Epithelial cell of esophagus (primary cell): ENCODE data around the gene EBF3.

Source experiments
- DNase-seq: peaks from one replicate; pipeline ENCODE4 v3.0.0; 2010; ENCODE audit warnings: low read depth
- H3K4me3 ChIP-seq: 2 replicates; pipeline ENCODE4 v1.5.1; 2011; ENCODE audit warnings: mild to moderate bottlenecking, low read length, control low read depth
- TF ChIP-seq, protein P1 (sequence below): IDR thresholded peaks from 2 replicates; pipeline ENCODE4 v1.5.1; 2011; ENCODE audit warnings: low read depth, mild to moderate bottlenecking, low read length, control low read depth, inconsistent platforms; ENCODE audit not compliant: insufficient read depth; ENCODE audit errors: missing control alignments

EBF3 gene

DNA sequence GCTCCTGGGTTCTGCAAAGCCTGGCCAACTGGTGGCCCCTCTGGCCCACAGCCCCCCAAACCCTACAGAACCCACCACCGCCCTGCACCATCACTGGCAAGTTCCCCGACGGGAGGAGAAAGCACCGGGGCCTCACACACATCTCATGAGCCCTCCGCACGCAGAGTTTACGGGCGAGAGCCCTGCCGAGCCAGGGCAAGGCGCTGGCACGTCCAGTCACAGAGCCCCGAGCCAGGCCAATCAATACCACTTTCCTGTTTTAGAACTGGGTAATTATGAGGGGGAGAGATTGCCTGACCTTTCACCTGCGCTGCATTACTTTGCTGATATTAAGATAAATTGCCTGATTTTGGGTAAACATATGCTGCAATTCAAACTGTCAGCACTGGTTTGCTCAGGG is 113.3 kb downstream of the EBF3 start:
- H3K4me3 ChIP-seq = no peak overlapping the region
- TF ChIP-seq, protein P1, sequence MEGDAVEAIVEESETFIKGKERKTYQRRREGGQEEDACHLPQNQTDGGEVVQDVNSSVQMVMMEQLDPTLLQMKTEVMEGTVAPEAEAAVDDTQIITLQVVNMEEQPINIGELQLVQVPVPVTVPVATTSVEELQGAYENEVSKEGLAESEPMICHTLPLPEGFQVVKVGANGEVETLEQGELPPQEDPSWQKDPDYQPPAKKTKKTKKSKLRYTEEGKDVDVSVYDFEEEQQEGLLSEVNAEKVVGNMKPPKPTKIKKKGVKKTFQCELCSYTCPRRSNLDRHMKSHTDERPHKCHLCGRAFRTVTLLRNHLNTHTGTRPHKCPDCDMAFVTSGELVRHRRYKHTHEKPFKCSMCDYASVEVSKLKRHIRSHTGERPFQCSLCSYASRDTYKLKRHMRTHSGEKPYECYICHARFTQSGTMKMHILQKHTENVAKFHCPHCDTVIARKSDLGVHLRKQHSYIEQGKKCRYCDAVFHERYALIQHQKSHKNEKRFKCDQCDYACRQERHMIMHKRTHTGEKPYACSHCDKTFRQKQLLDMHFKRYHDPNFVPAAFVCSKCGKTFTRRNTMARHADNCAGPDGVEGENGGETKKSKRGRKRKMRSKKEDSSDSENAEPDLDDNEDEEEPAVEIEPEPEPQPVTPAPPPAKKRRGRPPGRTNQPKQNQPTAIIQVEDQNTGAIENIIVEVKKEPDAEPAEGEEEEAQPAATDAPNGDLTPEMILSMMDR = no peak
- DNase-seq = no peak

DNA sequence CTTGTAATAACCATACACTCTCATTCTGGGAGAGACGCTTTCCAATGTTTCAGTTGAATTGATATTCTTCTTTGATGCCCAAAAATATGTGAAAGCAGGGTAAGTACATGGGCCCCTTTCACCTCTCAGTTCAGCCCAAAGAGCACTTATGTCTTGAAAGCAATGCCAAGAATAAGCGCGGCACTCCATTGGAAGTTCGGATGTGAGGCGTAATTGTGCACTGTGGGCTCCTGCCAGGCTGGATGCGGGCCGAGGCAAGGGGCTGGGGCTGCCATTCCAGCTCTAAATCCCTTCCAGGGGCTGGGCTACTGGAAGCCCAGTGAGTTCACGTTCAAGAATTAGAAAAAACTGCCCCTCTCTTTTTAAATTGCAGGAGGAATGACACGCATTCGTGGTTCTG is 113.8 kb downstream of the EBF3 start:
- TF ChIP-seq, protein P1 = no peak
- H3K4me3 ChIP-seq = no peak overlapping the region
- DNase-seq = no peak

DNA sequence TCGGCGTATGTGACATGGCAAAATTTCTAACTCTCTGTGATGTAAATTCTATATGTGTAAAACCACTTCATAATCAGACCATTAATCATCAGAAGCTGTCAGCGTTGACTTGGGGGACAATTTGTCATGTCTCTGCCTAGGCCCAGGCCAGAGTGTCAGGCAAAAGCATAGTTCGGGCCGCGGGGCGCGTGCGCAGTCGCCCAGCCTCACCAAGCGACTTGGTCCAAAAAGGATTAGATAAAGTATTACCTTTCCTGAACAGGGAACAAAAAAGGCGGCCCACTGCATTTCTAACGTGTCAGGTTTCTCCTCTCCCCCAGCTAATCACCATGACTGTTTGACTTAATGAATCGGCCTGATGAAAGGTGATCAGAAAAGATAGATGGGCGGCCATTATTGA is 114.2 kb downstream of the EBF3 start:
- no peak for DNase-seq
- TF ChIP-seq, protein P1 = no peak

DNA sequence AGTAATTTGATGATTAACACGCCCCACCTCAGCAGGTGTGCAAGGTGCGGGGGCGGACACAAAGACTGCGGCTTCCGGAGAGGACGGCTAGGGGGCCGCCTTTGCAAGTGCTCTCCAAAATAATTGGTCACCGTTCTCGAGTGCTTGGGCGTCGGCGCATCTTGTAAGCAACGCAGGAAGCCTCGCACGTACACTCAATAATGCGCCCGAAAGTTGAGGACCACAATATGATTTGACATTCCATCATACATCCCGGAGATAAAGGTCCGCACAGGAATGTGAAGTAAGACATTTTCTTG is 114.7 kb downstream of the EBF3 start:
- TF ChIP-seq, protein P1 = no peak
- H3K4me3 ChIP-seq = no peak overlapping the region
- no peak for DNase-seq

More for the DNA sequence above, 114.2 kb downstream of the EBF3 start:
- no peak overlapping the region for H3K4me3 ChIP-seq

DNA sequence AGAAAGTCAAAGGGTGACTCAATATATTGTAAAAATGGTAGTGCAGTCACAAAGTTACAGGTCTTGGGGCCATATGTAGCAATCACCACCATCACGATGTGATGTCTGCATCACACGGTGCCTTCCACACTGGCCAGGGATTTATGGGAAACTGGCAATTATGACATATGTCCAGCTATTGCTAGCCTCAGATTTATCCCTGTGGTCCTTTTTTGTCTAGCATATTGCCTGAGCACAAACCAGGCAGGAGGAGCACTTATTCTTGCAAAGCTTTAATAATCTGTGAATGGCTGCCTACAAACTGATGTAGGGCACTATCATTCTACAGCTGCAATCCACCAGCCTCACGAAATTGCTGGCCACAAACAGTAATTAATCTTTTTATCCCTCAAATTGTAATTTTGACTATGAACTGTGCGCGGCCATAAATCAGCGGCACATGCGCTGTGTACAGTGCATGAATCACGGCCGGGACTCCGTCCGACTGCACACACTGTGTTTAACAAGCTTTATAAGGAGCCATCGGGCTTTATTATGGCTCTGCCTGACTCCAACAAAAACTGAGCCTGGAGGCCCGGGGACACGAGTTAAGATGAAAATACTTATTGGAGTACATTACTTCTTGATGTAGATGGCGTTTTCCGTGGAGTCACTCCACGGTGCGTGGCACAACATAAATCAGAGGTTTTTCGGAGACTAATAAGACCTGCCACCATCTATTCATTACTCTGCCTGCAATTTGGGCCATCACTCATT is 115.2 kb downstream of the EBF3 start:
- no peak for DNase-seq
- H3K4me3 ChIP-seq = no peak overlapping the region
- TF ChIP-seq, protein P1 = no peak

DNA sequence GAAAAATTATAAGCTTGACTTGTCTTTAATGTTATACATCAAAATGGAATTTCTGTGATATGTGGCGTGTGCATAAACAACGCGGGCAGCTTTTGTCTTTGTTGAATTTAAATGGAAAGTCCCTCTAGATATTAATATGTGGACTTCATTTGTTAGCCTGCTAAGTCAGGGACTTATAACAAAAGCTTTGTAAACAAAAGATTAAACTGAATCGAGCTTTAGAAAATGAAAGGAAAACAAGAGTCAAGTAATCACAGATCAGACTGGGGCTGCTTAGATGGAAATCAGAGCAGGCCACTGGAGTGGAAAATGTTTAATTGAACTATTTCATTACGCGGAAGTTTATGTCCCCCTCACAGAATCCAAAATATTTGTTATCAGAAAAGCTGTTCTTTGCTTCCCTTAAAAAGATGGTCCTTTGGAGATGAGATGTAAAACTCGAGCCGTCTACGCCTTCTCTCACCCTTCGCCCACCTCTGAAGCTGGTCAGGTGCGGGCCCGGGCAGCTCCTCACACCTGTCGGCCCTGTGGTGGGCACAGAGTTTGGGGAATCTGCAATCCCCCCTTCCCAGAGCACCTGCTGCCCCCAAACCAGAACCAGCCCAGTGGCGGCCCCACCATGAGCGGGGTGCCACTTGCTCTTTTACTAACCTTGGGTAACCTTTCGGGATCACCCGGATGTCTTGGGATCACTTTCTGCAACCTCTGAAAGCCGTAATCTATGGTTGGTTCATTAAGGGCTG is 116.2 kb downstream of the EBF3 start:
- TF ChIP-seq, protein P1 = no peak
- H3K4me3 ChIP-seq = no peak overlapping the region
- DNase-seq = no peak
